Amniotic stem cell (primary cell): ENCODE data around the gene MPP7.
"Not testable (repeated sequence)": the region's sequence is repeated elsewhere in the genome, so short reads cannot be mapped to it uniquely, and the experiment has no call there.

Experiments
- DNase-seq: peaks from one replicate; lab custom pipeline; 2025; lab: John Stamatoyannopoulos, UW

MPP7 gene

GRCh38 chr10:28302638-28303488 is at the start of gene MPP7:
Gene MPP7 (minus strand): TSS chr10:28303064. CDS start chr10:28238604, 64,460 bp downstream.
- peak; percentile 93 for DNase-seq

- no peak for DNase-seq
These were observed 47.0 kb upstream of the MPP7 start for GRCh38 chr10:28349892-28350291.

GRCh38 chr10:28343987-28344895 is 41.4 kb upstream of the MPP7 start:
- no peak for DNase-seq

- no peak for DNase-seq
These were observed 40.4 kb upstream of the MPP7 start for GRCh38 chr10:28343252-28343651.

- not testable (repeated sequence) for DNase-seq
These were observed 38.8 kb upstream of the MPP7 start for GRCh38 chr10:28341679-28342078.

- DNase-seq = no peak
These were observed 29.9 kb upstream of the MPP7 start for GRCh38 chr10:28332726-28333125.

GRCh38 chr10:28331841-28332240 is 29.0 kb upstream of the MPP7 start:
- DNase-seq = peak; percentile 75

GRCh38 chr10:28331066-28331465 is 28.2 kb upstream of the MPP7 start:
- DNase-seq = no peak

- no peak for DNase-seq
These were observed 25.5 kb upstream of the MPP7 start for GRCh38 chr10:28328346-28328745.

GRCh38 chr10:28327491-28327880 is 24.6 kb upstream of the MPP7 start:
- DNase-seq = no peak

- DNase-seq = no peak
These were observed 23.9 kb upstream of the MPP7 start for GRCh38 chr10:28326516-28327490.

GRCh38 chr10:28320799-28321198 is 17.9 kb upstream of the MPP7 start:
- DNase-seq = no peak

GRCh38 chr10:28320090-28320489 is 17.2 kb upstream of the MPP7 start:
- DNase-seq = no peak

GRCh38 chr10:28319061-28319460 is 16.2 kb upstream of the MPP7 start:
- not testable (repeated sequence) for DNase-seq

- DNase-seq = no peak
These were observed 15.8 kb upstream of the MPP7 start for GRCh38 chr10:28318626-28319025.

GRCh38 chr10:28317760-28318159 is 14.9 kb upstream of the MPP7 start:
- DNase-seq = no peak

- no peak for DNase-seq
These were observed 13.8 kb upstream of the MPP7 start for GRCh38 chr10:28316696-28317095.

GRCh38 chr10:28315140-28315539 is 12.3 kb upstream of the MPP7 start:
- no peak for DNase-seq

GRCh38 chr10:28314211-28314610 is 11.3 kb upstream of the MPP7 start:
- DNase-seq = no peak

GRCh38 chr10:28312572-28312971 is 9.7 kb upstream of the MPP7 start:
- DNase-seq = no peak

GRCh38 chr10:28311104-28311503 is 8.2 kb upstream of the MPP7 start:
- DNase-seq = no peak

GRCh38 chr10:28307267-28307666 is 4.4 kb upstream of the MPP7 start:
- no peak for DNase-seq
